Activated CD8-positive, alpha-beta memory T cell treated with anti-CD3 and anti-CD28 coated beads, Interleukin-2, amount 10 ng/mL, durations not matched to agents 7 days and 5 days (primary cell): ENCODE data around the gene WBP2NL. TPM values are rescaled to one million over a fixed set of nuclear protein-coding genes. Genes with fewer than 3 reads are reported as not detected.
"Not testable (repeated sequence)": the region's sequence is repeated elsewhere in the genome, so short reads cannot be mapped to it uniquely, and the experiment has no call there.

Experiments
- ATAC-seq: fragments of 150-1000 bp; cut with Tn5 transposase; one replicate; pipeline ENCODE4 v1.10.0; 2021; ENCODE audit warnings: moderate library complexity
- CTCF ChIA-PET: fragments of 350-600 bp; sonication (Branson Sonifier 250); formaldehyde crosslinking; loops from one replicate; lab custom pipeline; 2021; ENCODE audit warnings: antibody characterized with exemption; lab: Charles Lee
- DNase-seq: peaks from one replicate; pipeline ENCODE4 v3.0.0-alpha.2; 2020
- H3K27ac Mint-ChIP-seq: one replicate; pipeline ENCODE4 v1.8.0; 2021; ENCODE audit warnings: mild to moderate bottlenecking, mixed read lengths
- H3K27me3 Mint-ChIP-seq: one replicate; pipeline ENCODE4 v1.8.0; 2021; ENCODE audit warnings: mixed read lengths
- H3K36me3 Mint-ChIP-seq: one replicate; pipeline ENCODE4 v1.8.0; 2021; ENCODE audit warnings: mild to moderate bottlenecking, mixed read lengths
- H3K4me1 Mint-ChIP-seq: one replicate; pipeline ENCODE4 v1.8.0; 2021; ENCODE audit warnings: mixed read lengths
- H3K4me3 Mint-ChIP-seq: one replicate; pipeline ENCODE4 v1.8.0; 2021; ENCODE audit warnings: mild to moderate bottlenecking, moderate library complexity, mixed read lengths
- H3K9me3 Mint-ChIP-seq: one replicate; pipeline ENCODE4 v1.8.0; 2022; ENCODE audit warnings: low read depth, mixed read lengths
- total RNA-seq, 2 experiments: library from RNA; stranded (reverse); gene quantifications; one replicate each; pipeline ENCODE4 v1.2.3, GENCODE V29; 2021

Gene WBP2NL
- total RNA-seq, 2 experiments from 2014 or later: 0.91 to 2.1 TPM

DNA sequence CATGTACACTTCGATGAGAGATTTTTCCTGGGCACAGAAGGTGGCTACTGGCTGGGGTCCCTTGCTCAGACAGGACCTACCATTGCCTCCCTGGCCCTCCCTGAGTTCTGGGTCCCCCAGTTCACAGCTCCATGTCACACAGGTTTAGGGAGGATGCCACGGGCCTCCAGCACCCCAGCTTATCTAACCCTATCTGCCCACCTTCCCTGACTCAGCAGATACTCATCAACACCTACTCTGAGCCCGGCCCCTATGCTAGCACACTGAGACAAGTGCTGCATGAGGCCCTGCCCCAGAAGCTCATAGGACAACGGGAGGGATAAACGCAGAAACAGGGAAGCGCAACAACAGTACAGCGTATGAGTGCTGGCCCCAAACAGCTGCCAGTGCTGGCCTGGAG is 62.5 kb downstream of the WBP2NL start:
- Mint-ChIP-seq H3K27ac (no peak overlapping the region), H3K4me1 (no peaks in the 10 kb centered on the region), H3K4me3 (no peak overlapping the region), H3K27me3 (no peaks in the 10 kb centered on the region), H3K9me3 (peaks cover 14% of the 10 kb centered on the region), H3K36me3 (peaks cover 74% of the 10 kb centered on the region)
- CTCF ChIA-PET: interaction anchor here (1.2 kb wide), 1 partner anchor 9 kb away, joined by 3 read pairs; no protein-coding TSS in a partner anchor
- DNase-seq (peak; percentile 19), ATAC-seq (no peak)

- H3K36me3 Mint-ChIP-seq: peaks cover 68% of the 10 kb centered on the region
- H3K27me3 Mint-ChIP-seq: no peaks in the 10 kb centered on the region
- no peak overlapping the region for H3K4me3 Mint-ChIP-seq
- peak; percentile 31 for DNase-seq
- CTCF ChIA-PET: no interaction called here
- no peaks in the 10 kb centered on the region for H3K4me1 Mint-ChIP-seq
- peaks cover 5% of the 10 kb centered on the region for H3K9me3 Mint-ChIP-seq
- no peak overlapping the region for H3K27ac Mint-ChIP-seq
- ATAC-seq: no peak
Measured at GRCh38 chr22:42062506-42063170, 64.0 kb downstream of the WBP2NL start.

DNA sequence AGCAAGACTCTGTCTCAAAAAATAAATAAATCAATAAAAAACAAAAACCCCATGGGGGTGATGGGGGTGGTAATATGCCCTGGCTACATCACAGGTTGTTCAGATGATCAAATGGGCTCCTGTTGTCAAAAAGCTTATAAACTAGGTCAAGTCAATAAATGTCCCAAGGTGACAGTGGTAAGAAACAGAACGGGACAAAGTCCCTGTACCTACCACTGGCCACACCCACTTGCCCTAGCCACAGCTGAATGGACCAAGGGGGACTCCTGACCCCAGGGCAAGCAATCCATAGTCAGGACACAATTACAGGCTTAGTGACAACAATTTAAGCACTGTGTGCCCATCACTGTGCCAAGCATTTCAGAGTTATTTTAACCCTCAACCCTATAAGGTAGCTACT is 66.0 kb downstream of the WBP2NL start:
- Mint-ChIP-seq H3K4me1 (peaks cover 10% of the 10 kb centered on the region), H3K27ac (no peak overlapping the region), H3K27me3 (no peaks in the 10 kb centered on the region), H3K4me3 (no peak overlapping the region), H3K9me3 (no peaks in the 10 kb centered on the region), H3K36me3 (peaks cover 59% of the 10 kb centered on the region)
- CTCF ChIA-PET: interaction anchor here (0.8 kb wide), 2 partner anchors 21 to 33 kb away, joined by 3 read pairs; no protein-coding TSS in a partner anchor
- ATAC-seq: no peak
- DNase-seq: peak; percentile 33

DNA sequence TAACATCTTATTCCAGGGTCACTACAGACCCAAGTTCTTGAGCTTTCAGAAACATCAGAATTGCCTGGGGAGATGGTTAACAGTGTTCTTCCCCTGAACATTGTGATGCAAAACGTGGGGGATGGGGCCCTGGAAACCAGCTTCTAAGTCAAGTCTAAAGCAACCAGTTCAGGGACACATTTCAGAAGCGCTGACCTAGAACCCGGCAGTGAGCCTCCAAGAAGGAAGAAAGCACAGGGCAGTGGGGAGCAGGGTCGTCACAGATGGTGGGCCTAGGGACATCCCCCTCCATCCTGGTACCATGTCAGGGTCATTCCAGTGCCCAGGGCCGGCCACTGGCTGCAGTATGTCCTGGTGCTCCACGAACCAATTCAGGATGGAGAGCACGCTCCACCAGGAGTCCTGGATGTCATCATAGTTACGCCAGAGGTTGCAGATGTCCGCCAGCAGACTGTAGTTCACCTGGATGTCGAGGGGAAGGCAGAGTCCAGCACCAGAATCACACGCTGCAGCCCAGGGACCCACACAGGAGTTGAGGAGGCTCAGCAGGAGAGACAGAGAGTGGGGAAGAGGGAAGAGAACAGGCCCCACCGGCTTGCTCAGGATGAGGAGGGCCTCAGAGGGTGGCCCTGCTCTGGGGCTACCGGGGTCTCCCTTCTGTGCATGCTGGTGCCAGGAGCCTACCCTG is 67.0 kb downstream of the WBP2NL start:
- no peak for ATAC-seq
- H3K4me1 Mint-ChIP-seq: peaks cover 12% of the 10 kb centered on the region
- CTCF ChIA-PET: interaction anchor here (0.8 kb wide), 2 partner anchors 22 to 34 kb away, joined by 3 read pairs; no protein-coding TSS in a partner anchor
- DNase-seq: peak; percentile 23
- no peaks in the 10 kb centered on the region for H3K27me3 Mint-ChIP-seq
- H3K4me3 Mint-ChIP-seq: no peak overlapping the region
- H3K27ac Mint-ChIP-seq: no peak overlapping the region
- H3K36me3 Mint-ChIP-seq: peaks cover 50% of the 10 kb centered on the region
- no peaks in the 10 kb centered on the region for H3K9me3 Mint-ChIP-seq

GRCh38 chr22:42066126-42066761 is 67.7 kb downstream of the WBP2NL start:
- H3K36me3 Mint-ChIP-seq: peaks cover 43% of the 10 kb centered on the region

DNA sequence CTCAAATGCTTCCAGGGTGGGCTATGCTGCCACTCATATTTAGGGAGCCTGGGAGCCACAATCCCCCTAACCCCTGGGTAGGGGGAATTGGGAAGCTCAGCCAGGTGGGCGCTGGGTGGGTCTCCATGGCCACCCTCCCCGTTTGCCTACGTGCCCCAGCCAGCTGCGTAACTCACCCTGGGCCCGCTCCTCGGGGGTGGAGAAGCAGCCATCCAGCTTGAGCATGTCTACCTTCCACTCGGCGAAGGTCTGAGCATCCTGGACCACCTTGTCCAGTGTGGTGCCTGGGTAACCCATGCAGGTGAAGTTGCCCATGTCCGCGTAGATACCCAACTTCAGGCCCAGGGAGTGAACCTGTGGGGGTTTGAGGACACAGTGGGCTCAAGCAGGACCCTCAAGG is 68.3 kb downstream of the WBP2NL start:
- no peaks in the 10 kb centered on the region for H3K9me3 Mint-ChIP-seq
- ATAC-seq: no peak
- no peak overlapping the region for H3K27ac Mint-ChIP-seq
- peaks cover 24% of the 10 kb centered on the region for H3K4me1 Mint-ChIP-seq
- H3K4me3 Mint-ChIP-seq: no peak overlapping the region
- DNase-seq: peak; percentile 35
- H3K36me3 Mint-ChIP-seq: peaks cover 39% of the 10 kb centered on the region
- CTCF ChIA-PET: interaction anchor here (0.7 to 0.9 kb wide), 2 partner anchors 100 to 378 kb away, joined by 3 to 4 read pairs; no protein-coding TSS in a partner anchor
- H3K27me3 Mint-ChIP-seq: no peaks in the 10 kb centered on the region

More at GRCh38 chr22:42066126-42066761, 67.7 kb downstream of the WBP2NL start:
- Mint-ChIP-seq H3K4me3 (no peak overlapping the region), H3K4me1 (peaks cover 17% of the 10 kb centered on the region), H3K27ac (no peak overlapping the region), H3K9me3 (no peaks in the 10 kb centered on the region), H3K27me3 (no peaks in the 10 kb centered on the region)
- CTCF ChIA-PET: interaction anchor here (0.7 kb wide), 1 partner anchor 378 kb away, joined by 3 read pairs; no protein-coding TSS in a partner anchor
- ATAC-seq: no peak
- DNase-seq: peak; percentile 31

DNA sequence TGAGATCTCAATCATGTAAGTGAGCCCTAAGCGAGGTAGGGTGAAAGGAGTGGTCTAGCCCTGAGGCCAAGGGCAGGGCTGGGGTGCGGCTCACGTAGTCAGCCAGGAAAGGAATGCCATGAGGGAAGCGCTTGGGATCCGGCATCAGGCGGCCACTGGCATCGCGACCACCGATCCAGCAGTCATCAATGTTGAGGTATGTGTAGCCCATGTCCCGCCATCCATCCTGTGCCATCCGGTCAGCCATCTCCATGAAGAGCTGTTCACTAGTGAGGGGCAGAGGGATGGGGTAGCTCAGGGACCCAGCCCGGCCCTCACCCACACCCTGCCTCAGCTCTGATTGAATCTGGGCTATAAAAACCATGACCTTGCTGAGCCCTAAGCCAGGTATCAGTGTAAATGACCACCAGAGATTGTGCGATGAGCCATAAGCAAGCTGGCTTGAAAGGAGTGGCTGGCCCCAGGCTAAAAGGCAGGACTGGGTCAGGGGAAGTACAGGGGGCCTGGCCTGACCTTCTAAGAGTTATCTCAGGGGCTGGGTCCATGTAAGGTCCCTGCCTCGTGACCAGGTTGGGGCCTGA is 69.2 kb downstream of the WBP2NL start:
- H3K36me3 Mint-ChIP-seq: peaks cover 32% of the 10 kb centered on the region
- no peaks in the 10 kb centered on the region for H3K27me3 Mint-ChIP-seq
- ATAC-seq (no peak), DNase-seq (no peak)
- peaks cover 26% of the 10 kb centered on the region for H3K4me1 Mint-ChIP-seq
- CTCF ChIA-PET: interaction anchor here (0.9 to 1.0 kb wide), 2 partner anchors 11 to 101 kb away, joined by 3 to 4 read pairs; no protein-coding TSS in a partner anchor
- no peaks in the 10 kb centered on the region for H3K9me3 Mint-ChIP-seq
- no peak overlapping the region for H3K4me3 Mint-ChIP-seq
- no peak overlapping the region for H3K27ac Mint-ChIP-seq

DNA sequence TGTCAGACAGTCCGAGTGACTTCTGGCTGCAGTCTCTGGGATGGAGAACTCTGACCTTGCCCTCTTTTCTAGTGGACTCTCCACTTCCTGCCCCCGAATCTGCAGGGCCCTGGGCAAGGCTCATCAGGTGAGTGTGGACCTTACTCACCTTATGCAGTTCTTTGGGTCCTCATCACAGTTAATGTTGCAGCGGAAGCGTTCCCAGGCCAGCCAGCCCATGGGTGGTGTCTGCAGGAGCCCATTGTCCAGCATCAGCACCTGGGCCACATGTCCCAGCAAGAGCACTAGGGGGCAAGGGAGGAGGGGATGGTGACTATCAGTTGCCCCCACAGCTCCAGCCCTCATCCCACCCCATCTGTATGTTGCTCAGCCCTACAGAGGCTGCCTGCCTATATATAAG is 69.7 kb downstream of the WBP2NL start:
- ATAC-seq (no peak), DNase-seq (no peak)
- CTCF ChIA-PET: interaction anchor here (1.0 kb wide), 1 partner anchor 11 kb away, joined by 3 read pairs; no protein-coding TSS in a partner anchor
- Mint-ChIP-seq H3K4me1 (peaks cover 28% of the 10 kb centered on the region), H3K27me3 (no peaks in the 10 kb centered on the region), H3K36me3 (peaks cover 26% of the 10 kb centered on the region), H3K27ac (no peak overlapping the region), H3K9me3 (no peaks in the 10 kb centered on the region), H3K4me3 (no peak overlapping the region)

DNA sequence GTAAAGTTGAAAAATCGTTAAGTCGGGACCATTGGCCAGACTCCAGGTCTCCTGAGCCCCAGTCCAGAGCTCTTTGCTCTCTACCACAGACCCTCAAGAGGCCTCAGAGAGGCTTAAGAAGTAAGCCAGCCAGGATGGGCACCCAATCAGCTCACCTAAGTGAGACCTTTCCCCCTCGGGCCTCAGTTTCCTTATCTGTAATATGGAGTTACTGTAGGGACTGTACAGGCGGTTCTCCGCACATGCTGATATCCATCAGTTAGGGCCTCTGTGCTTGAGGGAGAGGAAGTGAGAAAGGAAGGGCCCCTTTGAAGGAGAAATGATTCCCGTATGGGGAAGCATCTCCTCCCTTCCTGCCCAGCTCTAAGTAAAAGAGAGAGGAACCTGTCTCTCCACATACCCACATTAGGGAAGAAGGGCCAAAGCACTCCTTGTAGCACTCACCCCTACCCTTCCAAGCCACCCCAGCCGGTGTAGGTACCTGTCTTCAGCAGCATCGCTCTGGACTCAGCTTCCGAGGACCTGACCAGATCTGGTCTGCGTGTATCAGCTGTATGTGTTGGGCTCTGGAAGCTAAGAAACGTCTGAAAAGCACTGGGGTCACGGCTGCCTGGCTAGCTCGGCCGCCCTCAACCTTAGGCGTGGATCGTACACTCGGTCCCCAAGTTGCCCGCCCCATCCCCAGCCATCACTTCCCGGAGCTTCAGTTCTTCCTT is 71.4 kb downstream of the WBP2NL start:
- ATAC-seq: no peak

GRCh38 chr22:42070517-42071422 is 72.2 kb downstream of the WBP2NL start, which contains the start of gene NAGA:
TSS of gene NAGA (minus strand) at chr22:42070812. CDS start at chr22:42070297, 515 bp downstream.
- Mint-ChIP-seq H3K4me3 (peak within 1 kb of the TSS; percentile 81), H3K9me3 (no peaks in the 10 kb centered on the region), H3K36me3 (peaks cover 13% of the 10 kb centered on the region), H3K27ac (peak within 1 kb of the TSS; percentile 90), H3K4me1 (peaks cover 34% of the 10 kb centered on the region), H3K27me3 (no peaks in the 10 kb centered on the region)
- CTCF ChIA-PET: interaction anchor here (0.6 to 2.3 kb wide), 11 partner anchors 9 to 124 kb away, joined by 3 to 10 read pairs (median 4); partner anchors contain the start of genes CENPM, NDUFA6 and SMDT1
- DNase-seq (peak; percentile 97), ATAC-seq (peak; percentile 98)

More for the DNA sequence above, 71.4 kb downstream of the WBP2NL start:
- Mint-ChIP-seq H3K36me3 (peaks cover 21% of the 10 kb centered on the region), H3K4me3 (peak overlapping the region; percentile 81), H3K27ac (peak overlapping the region; percentile 90), H3K4me1 (peaks cover 31% of the 10 kb centered on the region), H3K27me3 (no peaks in the 10 kb centered on the region), H3K9me3 (no peaks in the 10 kb centered on the region)
- CTCF ChIA-PET: interaction anchor here (0.5 to 2.3 kb wide), 11 partner anchors 9 to 368 kb away, joined by 3 to 10 read pairs (median 3); partner anchors contain the start of genes CENPM, NDUFA6 and SMDT1
- no peak for DNase-seq

DNA sequence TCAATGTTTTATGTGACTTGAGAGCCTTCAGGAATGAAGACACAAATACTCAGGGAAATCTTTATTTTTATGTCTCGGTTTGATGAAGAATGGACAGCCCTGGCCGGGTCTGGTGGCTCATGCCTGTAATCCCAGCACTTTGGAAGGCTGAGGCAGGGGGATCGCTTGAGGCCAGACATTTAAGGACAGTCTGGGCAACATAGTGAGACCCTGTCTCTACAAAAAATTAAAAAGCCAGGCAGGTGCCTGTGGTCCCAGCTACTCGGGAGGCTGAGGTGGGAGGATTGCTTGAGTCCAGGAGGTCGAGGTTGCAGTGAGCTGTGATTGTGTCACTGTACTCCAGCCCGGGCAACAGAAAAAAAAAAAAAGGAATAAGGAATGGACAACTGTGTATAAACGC is 72.9 kb downstream of the WBP2NL start:
- Mint-ChIP-seq H3K36me3 (peaks cover 12% of the 10 kb centered on the region), H3K4me1 (peaks cover 34% of the 10 kb centered on the region), H3K27ac (peak overlapping the region; percentile 90), H3K4me3 (peak overlapping the region; percentile 81)
- H3K27me3 Mint-ChIP-seq, DNase-seq, ATAC-seq, H3K9me3 Mint-ChIP-seq: not testable (repeated sequence)
- CTCF ChIA-PET: interaction anchor here (1.5 to 2.3 kb wide), 3 partner anchors 8 to 115 kb away, joined by 4 to 9 read pairs (median 5); partner anchors contain the start of gene SMDT1
